HEK293T (cell line): ENCODE measurements around the gene FUT4.

ENCODE experiments used
- CTCF ChIA-PET: fragments of 350-600 bp; formaldehyde crosslinking; extraction: SDS; loops from one replicate; lab custom pipeline; 2021; ENCODE audit warnings: antibody characterized with exemption, inconsistent platforms; lab: Yijun Ruan, JAX
- POLR2A ChIA-PET: fragments of 350-600 bp; formaldehyde crosslinking; extraction: SDS; loops from one replicate; lab custom pipeline; 2020; ENCODE audit warnings: antibody characterized with exemption, inconsistent platforms; lab: Yijun Ruan, JAX
- DNase-seq: peaks from one replicate; pipeline ENCODE4 v3.0.0; 2012; ENCODE audit warnings: mixed read lengths; ENCODE audit errors: extremely low spot score
- BHLHE40 ChIP-seq: fragments of 450-650 bp; IDR thresholded peaks from 2 replicates; pipeline ENCODE4 v1.6.1; 2016; ENCODE audit warnings: mild to moderate bottlenecking, moderate library complexity, borderline replicate concordance
- CTBP1 ChIP-seq: fragments of 450-650 bp; IDR thresholded peaks from 2 replicates; pipeline ENCODE4 v1.6.1; 2016; ENCODE audit warnings: borderline replicate concordance
- ELF4 ChIP-seq: fragments of 450-650 bp; IDR thresholded peaks from 2 replicates; pipeline ENCODE4 v1.6.1; 2017; ENCODE audit warnings: antibody characterized with exemption
- FOXA1 ChIP-seq: fragments of 450-650 bp; IDR thresholded peaks from 2 replicates; pipeline ENCODE4 v1.6.1; 2016; ENCODE audit warnings: mild to moderate bottlenecking
- FOXK2 ChIP-seq: fragments of 450-650 bp; IDR thresholded peaks from 2 replicates; pipeline ENCODE4 v1.6.1; 2016; ENCODE audit warnings: mild to moderate bottlenecking
- FOXM1 ChIP-seq: fragments of 450-650 bp; IDR thresholded peaks from 2 replicates; pipeline ENCODE4 v1.6.1; 2017; ENCODE audit warnings: mild to moderate bottlenecking, borderline replicate concordance
- HDGF ChIP-seq: fragments of 450-650 bp; IDR thresholded peaks from 2 replicates; pipeline ENCODE4 v1.6.1; 2017; ENCODE audit warnings: antibody characterized with exemption, borderline replicate concordance
- L3MBTL2 ChIP-seq: fragments of 450-650 bp; conservative IDR thresholded peaks from 2 replicates; pipeline ENCODE4 v1.6.1; 2016; ENCODE audit warnings: mild to moderate bottlenecking
- LEF1 ChIP-seq: fragments of 450-650 bp; IDR thresholded peaks from 2 replicates; pipeline ENCODE4 v1.6.1; 2017; ENCODE audit warnings: mild to moderate bottlenecking, borderline replicate concordance
- NFRKB ChIP-seq: fragments of 450-650 bp; IDR thresholded peaks from 2 replicates; pipeline ENCODE4 v1.6.1; 2016; ENCODE audit warnings: mild to moderate bottlenecking, moderate library complexity
- SP1 ChIP-seq: fragments of 450-650 bp; IDR thresholded peaks from 2 replicates; pipeline ENCODE4 v1.6.1; 2017
- SUZ12 ChIP-seq: fragments of 450-650 bp; IDR thresholded peaks from 2 replicates; pipeline ENCODE4 v1.6.1; 2016; ENCODE audit warnings: mild to moderate bottlenecking
- TARDBP ChIP-seq: fragments of 450-650 bp; IDR thresholded peaks from 2 replicates; pipeline ENCODE4 v1.6.1; 2016
- ZNF384 ChIP-seq: fragments of 450-650 bp; IDR thresholded peaks from 2 replicates; pipeline ENCODE4 v1.6.1; 2016
- TF ChIP-seq, protein P1 (sequence below): fragments of 450-650 bp; IDR thresholded peaks from 2 replicates; pipeline ENCODE4 v1.6.1; 2016

FUT4 gene

DNA sequence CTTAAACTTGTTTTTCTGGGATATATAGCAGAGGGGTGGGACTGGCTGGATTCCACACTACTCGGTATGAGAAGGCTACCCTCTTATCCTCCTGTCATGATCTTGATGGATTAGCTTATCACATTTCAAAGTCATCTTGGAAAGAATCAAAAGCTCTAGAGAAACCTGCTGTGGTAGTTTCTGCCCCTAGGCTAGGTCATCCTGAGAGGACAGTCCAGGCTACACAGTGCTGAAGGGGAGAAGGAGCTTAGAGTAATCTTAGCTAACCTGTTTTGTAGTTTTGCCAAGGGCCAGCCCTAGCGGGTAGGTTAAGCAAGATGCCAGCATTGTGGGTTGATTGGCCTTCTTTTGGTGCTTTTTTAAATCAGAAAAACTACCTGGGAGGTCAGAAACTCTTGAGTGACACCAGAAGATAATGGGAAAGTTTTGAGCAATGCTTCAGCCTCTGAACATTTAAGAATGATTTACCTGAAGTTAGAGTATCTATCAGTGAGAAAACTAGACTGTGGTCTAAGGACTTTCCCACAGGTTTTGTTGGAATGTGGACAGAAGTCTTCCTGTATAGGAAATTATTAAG, 44.7 kb downstream of the FUT4 start:
- ChIA-PET CTCF (interaction anchor here (0.8 to 1.0 kb wide), 2 partner anchors 8 to 14 kb away, joined by 3 to 4 read pairs; no protein-coding TSS in a partner anchor), POLR2A (interaction anchor here (1.2 kb wide), 1 partner anchor 45 kb away, joined by 4 read pairs; the partner anchor contains the start of gene FUT4)
- TF ChIP-seq, protein P1, sequence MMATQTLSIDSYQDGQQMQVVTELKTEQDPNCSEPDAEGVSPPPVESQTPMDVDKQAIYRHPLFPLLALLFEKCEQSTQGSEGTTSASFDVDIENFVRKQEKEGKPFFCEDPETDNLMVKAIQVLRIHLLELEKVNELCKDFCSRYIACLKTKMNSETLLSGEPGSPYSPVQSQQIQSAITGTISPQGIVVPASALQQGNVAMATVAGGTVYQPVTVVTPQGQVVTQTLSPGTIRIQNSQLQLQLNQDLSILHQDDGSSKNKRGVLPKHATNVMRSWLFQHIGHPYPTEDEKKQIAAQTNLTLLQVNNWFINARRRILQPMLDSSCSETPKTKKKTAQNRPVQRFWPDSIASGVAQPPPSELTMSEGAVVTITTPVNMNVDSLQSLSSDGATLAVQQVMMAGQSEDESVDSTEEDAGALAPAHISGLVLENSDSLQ = peak; percentile 41; the same call in 1 of the 2 replicates
- TF ChIP-seq ZNF384 = no peak
- DNase-seq = no peak

DNA sequence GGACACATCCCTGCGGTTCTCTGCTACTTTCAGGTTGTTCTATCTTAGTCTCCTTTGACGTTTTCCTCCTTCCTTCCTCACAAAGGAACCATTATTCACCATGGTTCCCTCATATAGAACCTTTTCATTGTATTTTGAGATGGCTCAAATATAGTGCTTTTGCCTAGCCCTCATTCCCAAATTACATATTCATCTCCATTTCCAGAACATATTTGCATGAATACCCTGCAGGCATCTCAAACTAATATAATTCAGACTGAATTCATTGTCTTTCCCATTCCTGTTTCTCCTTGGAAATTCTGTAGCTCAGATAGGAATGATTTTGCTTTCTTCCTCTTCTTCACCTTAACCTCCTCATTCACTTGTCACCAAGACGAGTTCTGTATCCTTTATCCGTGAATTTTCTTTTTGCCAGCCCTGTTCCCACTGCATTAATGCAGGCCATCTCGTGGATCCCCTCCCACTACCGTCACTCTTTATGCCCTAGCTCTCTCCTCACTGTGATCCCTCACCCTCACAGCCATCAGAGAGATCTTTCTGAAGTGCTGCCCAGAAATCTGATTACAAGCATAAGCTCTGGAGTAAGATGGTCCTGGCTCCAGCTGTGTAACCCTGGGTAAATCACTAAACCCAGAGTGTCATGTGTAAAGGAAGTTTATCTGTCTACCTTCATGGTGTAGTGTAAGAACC, 46.8 kb downstream of the FUT4 start:
- TF ChIP-seq SUZ12 = no peak
- TF ChIP-seq TARDBP = no peak
- TF ChIP-seq, protein P1 = no peak
- no peak for TF ChIP-seq LEF1
- TF ChIP-seq HDGF = no peak
- TF ChIP-seq FOXK2 = no peak
- no peak for TF ChIP-seq BHLHE40
- TF ChIP-seq ELF4 = no peak
- no peak for TF ChIP-seq L3MBTL2
- TF ChIP-seq ZNF384 = no peak
- ChIA-PET CTCF (no interaction called here), POLR2A (no interaction called here)
- DNase-seq = no peak

DNA sequence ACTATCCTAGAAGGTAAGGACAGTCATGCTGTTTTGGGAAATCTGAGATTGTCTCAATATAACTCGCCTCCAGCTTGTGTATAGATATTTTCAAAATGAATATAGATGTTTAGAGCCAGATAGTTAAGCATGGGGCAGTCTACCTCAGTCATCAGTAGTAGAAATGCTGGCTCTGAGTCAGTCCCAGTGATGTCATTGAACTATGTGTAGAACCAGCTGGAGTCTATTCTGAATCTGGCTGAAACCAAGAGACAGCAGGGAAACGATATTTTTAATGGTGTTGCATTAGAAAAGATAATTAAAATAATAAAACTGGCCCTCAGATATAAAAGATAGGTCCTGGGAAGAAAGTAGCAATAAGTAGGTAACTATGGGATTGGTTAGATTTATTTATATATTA, 49.3 kb downstream of the FUT4 start:
- POLR2A ChIA-PET = no interaction called here
- no peak for TF ChIP-seq L3MBTL2
- TF ChIP-seq FOXA1 = no peak
- TF ChIP-seq SUZ12 = no peak
- no peak for TF ChIP-seq FOXM1
- no peak for TF ChIP-seq ZNF384
- no peak for TF ChIP-seq TARDBP
- TF ChIP-seq, protein P1 = no peak
- TF ChIP-seq HDGF = no peak
- TF ChIP-seq CTBP1 = no peak
- TF ChIP-seq FOXK2 = no peak
- TF ChIP-seq ELF4 = no peak
- no peak for TF ChIP-seq SP1
- CTCF ChIA-PET = no interaction called here
- DNase-seq = no peak

DNA sequence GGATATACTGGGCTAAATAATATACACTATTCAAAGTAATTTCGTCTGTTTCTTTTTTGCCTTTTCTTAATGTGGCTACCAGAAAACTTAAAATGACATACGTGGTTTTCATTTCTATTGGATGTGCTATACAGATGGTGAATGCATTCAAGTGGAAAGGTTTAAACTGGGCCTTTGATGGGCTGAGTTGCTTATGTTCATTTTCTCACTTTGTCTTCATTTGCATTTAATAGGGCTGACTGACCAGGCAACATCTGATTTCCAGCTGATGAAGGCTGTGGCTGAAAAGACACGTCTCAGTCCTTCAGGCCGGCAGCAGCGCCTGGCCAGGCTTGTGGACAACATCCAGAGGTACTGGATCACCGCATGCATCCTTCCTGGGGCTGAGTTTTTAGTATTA, 51.4 kb downstream of the FUT4 start:
- ChIA-PET POLR2A (no interaction called here), CTCF (interaction anchor here (1.4 kb wide), 1 partner anchor 90 kb away, joined by 3 read pairs; no protein-coding TSS in a partner anchor)

DNA sequence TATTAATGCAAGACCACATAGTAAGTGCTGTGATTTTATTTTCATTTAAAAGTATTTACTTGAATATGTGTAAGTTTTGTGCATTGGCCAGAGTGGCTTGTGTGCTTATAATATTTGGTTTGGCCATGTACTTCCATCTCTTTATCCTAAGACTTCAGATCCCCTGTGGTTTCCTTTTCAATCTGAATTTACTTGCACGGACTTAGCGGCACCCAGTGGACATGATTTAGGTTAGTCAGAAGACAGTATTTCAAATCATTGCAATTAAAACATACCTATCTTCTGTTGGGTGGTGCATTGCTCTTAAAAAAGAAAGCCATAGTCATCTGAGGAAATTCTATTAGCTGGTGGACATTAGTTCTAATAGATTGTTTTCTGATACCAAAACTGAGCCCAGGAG, 54.2 kb downstream of the FUT4 start:
- CTCF ChIA-PET = interaction anchor here (0.6 to 1.6 kb wide), 2 partner anchors 77 to 167 kb away, joined by 3 to 6 read pairs; no protein-coding TSS in a partner anchor
- DNase-seq = peak; percentile 21
- TF ChIP-seq L3MBTL2 (no peak), NFRKB (no peak)
- POLR2A ChIA-PET = no interaction called here

More for the DNA sequence above, 51.4 kb downstream of the FUT4 start:
- DNase-seq = no peak
- TF ChIP-seq NFRKB (no peak), FOXK2 (no peak), SUZ12 (no peak)
